ENCODE measurements around the gene RAB40C. TPM values are rescaled to one million over a fixed set of nuclear protein-coding genes. Genes with fewer than 3 reads are reported as not detected.

Gene RAB40C
- total and polyA plus RNA-seq, 2 experiments from 2014 or later = 9.5 to 18.8 TPM

DNA sequence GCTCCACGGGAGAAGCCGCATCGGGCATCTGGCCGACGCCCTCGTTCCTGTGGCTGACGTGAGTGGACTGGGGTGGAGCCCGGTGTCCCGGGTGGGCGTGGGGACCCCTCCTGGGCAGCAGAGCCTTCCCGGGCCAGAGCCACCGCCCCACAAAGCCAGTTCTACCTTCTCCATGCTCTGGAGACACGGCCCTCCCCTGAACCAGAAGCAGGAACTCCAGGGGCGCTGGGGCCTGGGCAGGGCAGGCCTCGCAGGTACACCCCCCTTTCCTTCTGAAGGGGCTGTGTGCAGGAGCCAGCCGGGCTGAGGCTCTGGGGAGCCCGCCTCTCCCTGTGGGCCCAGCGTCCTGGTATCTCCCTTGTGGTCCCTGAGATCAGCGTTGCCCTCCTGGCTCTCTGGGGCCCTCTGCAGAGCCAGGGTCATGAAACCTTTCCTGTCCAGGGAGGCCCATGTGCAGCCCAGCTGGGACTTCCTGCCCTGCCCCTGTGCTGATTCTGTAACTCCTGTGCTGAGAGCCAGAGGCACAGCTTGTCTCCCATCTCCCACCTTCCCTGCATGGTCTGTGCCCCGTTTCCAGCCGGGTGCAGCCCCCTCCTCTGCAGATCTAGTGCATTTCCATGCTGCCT lies 13.6 kb upstream of the RAB40C start:
- Histone ChIP-seq H3K27ac (no peak overlapping the region), H3K36me3 (ENCODE audit: low read depth) (no peaks in the 10 kb centered on the region), H3K9me3 (ENCODE audit: low read depth) (no peaks in the 10 kb centered on the region), H3K4me3 (no peak overlapping the region), H3K9ac (no peak overlapping the region), H3K79me2 (ENCODE audit: insufficient read depth) (peaks cover 19% of the 10 kb centered on the region; the same call in 1 of the 2 replicates), H4K20me1 (ENCODE audit: insufficient read depth) (no peaks in the 10 kb centered on the region), H3K4me1 (ENCODE audit: insufficient read depth) (no peaks in the 10 kb centered on the region), H2AFZ (no peak overlapping the region), H3K9me2 (ENCODE audit: insufficient read depth) (no peaks in the 10 kb centered on the region), H3F3A (ENCODE audit: insufficient read depth) (no peaks in the 10 kb centered on the region), H3K4me2 (ENCODE audit: unreplicated experiment) (no peak overlapping the region), H3K27me3 (replicated peaks; ENCODE audit: insufficient read depth) (no peaks in the 10 kb centered on the region)
- in situ Hi-C loops (cut with MboI) = no loop called here
- WGBS, 2 experiments (ENCODE audit: low coverage in 1 of 2, low lambda C conversion rate in 2 of 2, missing lambda C conversion rate in 2 of 2) = 86% methylated on average over 21 of the region's 21 CpGs
- TF ChIP-seq EZH2 (IDR thresholded peaks at IDR 0.05; ENCODE audit: insufficient read depth, poor library complexity, severe bottlenecking) (no peak), EZH2phosphoT487 (IDR thresholded peaks at IDR 0.05; ENCODE audit: insufficient read depth, low read depth) (no peak)
- no peak for DNase-seq

DNA sequence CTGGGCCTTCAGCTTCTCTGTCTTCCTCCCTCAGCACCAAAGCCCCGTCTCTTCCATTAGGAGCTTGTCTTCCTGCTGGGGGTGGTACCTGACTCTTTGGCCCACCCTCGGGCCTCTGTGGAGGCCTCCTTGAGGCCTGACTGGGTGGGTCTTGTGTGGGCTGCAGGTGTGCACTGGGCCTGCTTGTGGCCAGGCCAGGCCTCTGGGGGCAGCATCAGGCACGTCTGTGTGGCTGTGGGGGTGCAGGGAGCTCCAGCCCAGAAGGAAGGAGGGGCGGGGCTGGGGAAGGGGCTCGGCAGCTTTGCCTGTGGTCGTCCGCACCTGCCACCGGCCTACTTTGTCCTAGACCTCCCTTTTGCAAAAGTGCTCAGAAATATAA lies 13.1 kb upstream of the RAB40C start:
- H3K4me3 ChIP-seq = no peak overlapping the region
- no peak overlapping the region for H2AFZ ChIP-seq
- TF ChIP-seq EZH2 (IDR thresholded peaks at IDR 0.05; ENCODE audit: insufficient read depth, poor library complexity, severe bottlenecking) = no peak
- no peak overlapping the region for H3K9ac ChIP-seq
- no peaks in the 10 kb centered on the region for H3K27me3 ChIP-seq (replicated peaks; ENCODE audit: insufficient read depth)
- no peaks in the 10 kb centered on the region for H4K20me1 ChIP-seq (ENCODE audit: insufficient read depth)
- H3K9me3 ChIP-seq (ENCODE audit: low read depth) = no peaks in the 10 kb centered on the region
- peaks cover 14% of the 10 kb centered on the region; the same call in 1 of the 2 replicates for H3K79me2 ChIP-seq (ENCODE audit: insufficient read depth)
- DNase-seq = no peak
- H3K9me2 ChIP-seq (ENCODE audit: insufficient read depth) = no peaks in the 10 kb centered on the region
- H3F3A ChIP-seq (ENCODE audit: insufficient read depth) = no peaks in the 10 kb centered on the region
- no peak overlapping the region for H3K27ac ChIP-seq
- H3K36me3 ChIP-seq (ENCODE audit: low read depth) = no peaks in the 10 kb centered on the region
- in situ Hi-C loops (cut with MboI) = no loop called here
- WGBS, 2 experiments (ENCODE audit: low coverage in 1 of 2, low lambda C conversion rate in 2 of 2, missing lambda C conversion rate in 2 of 2) = 82 to 91% methylated on average over 7 to 8 of the region's 8 CpGs
- H3K4me1 ChIP-seq (ENCODE audit: insufficient read depth) = no peaks in the 10 kb centered on the region
- H3K4me2 ChIP-seq (ENCODE audit: unreplicated experiment) = no peak overlapping the region

DNA sequence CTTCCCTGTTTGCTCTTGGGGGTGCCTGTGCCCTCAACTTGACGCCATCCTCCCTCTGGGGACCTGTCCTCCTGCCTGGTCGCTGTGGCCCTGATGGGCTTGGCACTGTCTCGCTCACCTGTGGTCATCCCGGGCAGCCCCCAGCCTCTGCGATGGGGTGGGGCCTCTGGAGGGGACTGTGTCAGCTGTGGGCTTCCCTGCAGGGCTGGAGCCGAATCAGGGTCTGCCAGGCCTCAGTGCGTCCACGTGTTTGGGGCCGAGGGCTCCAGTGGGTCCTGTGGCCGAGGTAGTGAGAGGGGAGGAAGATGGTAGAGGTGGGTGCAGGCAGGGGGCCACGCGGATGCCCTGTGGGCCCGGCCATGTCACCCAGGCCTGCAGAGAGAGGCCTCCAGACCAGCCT lies 12.1 kb upstream of the RAB40C start:
- H3K36me3 ChIP-seq (ENCODE audit: low read depth) = no peaks in the 10 kb centered on the region
- WGBS, 2 experiments (ENCODE audit: low coverage in 1 of 2, low lambda C conversion rate in 2 of 2, missing lambda C conversion rate in 2 of 2) = 92 to 96% methylated on average over 12 to 13 of the region's 13 CpGs
- no peak for DNase-seq

DNA sequence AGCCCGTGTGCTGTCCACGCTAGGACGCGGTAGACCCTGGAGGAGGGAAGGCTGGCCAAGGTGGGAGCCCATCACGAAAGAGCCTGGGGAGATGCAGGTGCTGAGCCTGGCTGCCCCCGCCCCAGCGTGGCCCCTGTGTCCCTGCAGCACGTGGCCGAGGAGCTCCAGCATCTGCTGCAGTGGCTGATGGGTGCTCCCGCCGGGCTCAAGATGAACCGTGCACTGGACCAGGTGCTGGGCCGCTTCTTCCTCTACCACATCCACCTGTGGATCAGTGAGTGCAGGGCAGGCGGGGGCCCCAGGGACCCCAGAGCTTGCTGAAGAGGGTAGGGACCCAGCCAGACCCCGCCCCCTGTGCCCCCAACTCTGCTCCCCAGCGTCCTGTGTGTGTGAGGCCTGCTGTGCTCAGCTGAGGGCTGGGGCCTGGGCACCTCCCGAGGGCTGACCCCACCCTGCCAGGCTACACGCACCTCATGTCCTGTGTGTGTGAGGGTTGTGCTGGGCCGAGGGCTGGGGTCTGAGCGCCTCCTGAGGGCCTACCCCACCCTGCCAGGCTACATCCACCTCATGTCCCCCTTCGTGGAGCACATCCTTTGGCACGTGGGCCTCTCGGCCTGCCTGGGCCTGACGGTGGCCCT lies 11.5 kb upstream of the RAB40C start:
- no peak for TF ChIP-seq EZH2phosphoT487 (IDR thresholded peaks at IDR 0.05; ENCODE audit: insufficient read depth, low read depth)
- H3K4me1 ChIP-seq (ENCODE audit: insufficient read depth) = no peaks in the 10 kb centered on the region
- H3K27ac ChIP-seq = no peak overlapping the region
- in situ Hi-C loops (cut with MboI) = no loop called here
- DNase-seq = no peak
- H4K20me1 ChIP-seq (ENCODE audit: insufficient read depth) = no peaks in the 10 kb centered on the region
- H3K9me2 ChIP-seq (ENCODE audit: insufficient read depth) = no peaks in the 10 kb centered on the region
- H3K9ac ChIP-seq = no peak overlapping the region
- H2AFZ ChIP-seq = no peak overlapping the region
- H3K4me3 ChIP-seq = no peak overlapping the region
- H3K27me3 ChIP-seq (replicated peaks; ENCODE audit: insufficient read depth) = no peaks in the 10 kb centered on the region
- H3K36me3 ChIP-seq (ENCODE audit: low read depth) = no peaks in the 10 kb centered on the region
- no peaks in the 10 kb centered on the region for H3K79me2 ChIP-seq (ENCODE audit: insufficient read depth)
- whole genome bisulfite sequencing, 2 experiments (ENCODE audit: low coverage in 1 of 2, low lambda C conversion rate in 2 of 2, missing lambda C conversion rate in 2 of 2) = 89% methylated on average over 21 of the region's 24 CpGs
- no peak overlapping the region for H3K4me2 ChIP-seq (ENCODE audit: unreplicated experiment)
- no peaks in the 10 kb centered on the region for H3F3A ChIP-seq (ENCODE audit: insufficient read depth)
- H3K9me3 ChIP-seq (ENCODE audit: low read depth) = no peaks in the 10 kb centered on the region

More for the DNA sequence above, 12.1 kb upstream of the RAB40C start:
- TF ChIP-seq EZH2 (IDR thresholded peaks at IDR 0.05; ENCODE audit: insufficient read depth, poor library complexity, severe bottlenecking) (no peak), EZH2phosphoT487 (IDR thresholded peaks at IDR 0.05; ENCODE audit: insufficient read depth, low read depth) (no peak)
- in situ Hi-C loops (cut with MboI) = no loop called here
- Histone ChIP-seq H4K20me1 (ENCODE audit: insufficient read depth) (no peaks in the 10 kb centered on the region), H3K79me2 (ENCODE audit: insufficient read depth) (peaks cover 4% of the 10 kb centered on the region; the same call in 1 of the 2 replicates), H3K4me3 (no peak overlapping the region), H3K4me2 (ENCODE audit: unreplicated experiment) (no peak overlapping the region), H3F3A (ENCODE audit: insufficient read depth) (no peaks in the 10 kb centered on the region), H3K9me2 (ENCODE audit: insufficient read depth) (no peaks in the 10 kb centered on the region), H3K9me3 (ENCODE audit: low read depth) (no peaks in the 10 kb centered on the region), H2AFZ (no peak overlapping the region), H3K9ac (no peak overlapping the region), H3K27ac (no peak overlapping the region), H3K27me3 (replicated peaks; ENCODE audit: insufficient read depth) (no peaks in the 10 kb centered on the region), H3K4me1 (ENCODE audit: insufficient read depth) (no peaks in the 10 kb centered on the region)
